HEK293 (cell line): ENCODE data around the gene TK1.

Source experiments
- CTCF ChIA-PET: fragments of 350-600 bp; formaldehyde crosslinking; extraction: SDS; loops from one replicate; lab custom pipeline; 2021; ENCODE audit warnings: antibody characterized with exemption; lab: Yijun Ruan, JAX
- POLR2A ChIA-PET: fragments of 300-600 bp; formaldehyde crosslinking; extraction: SDS; loops from one replicate; lab custom pipeline; 2020; ENCODE audit warnings: antibody characterized with exemption, inconsistent platforms; lab: Yijun Ruan, JAX
- H3K27ac ChIP-seq: fragments of 200-500 bp; sonication (Bioruptor generic); 2 replicates; pipeline ENCODE4 v1.5.1; 2014; ENCODE audit warnings: low read depth, low read length, control low read depth, inconsistent platforms; ENCODE audit errors: extremely low read depth
- H3K36me3 ChIP-seq, 2 experiments: fragments of 200-500 bp in 1 of 2; sonication (Bioruptor generic) in 1 of 2; 1 replicate in 1 of 2; 2 replicates in 1 of 2; pipeline ENCODE4 v1.5.1; 2014 to 2017; ENCODE audit warnings: inconsistent platforms in 2 of 2, low read length in 2 of 2; ENCODE audit not compliant: control insufficient read depth in 2 of 2, insufficient read depth in 1 of 2
- H3K4me1 ChIP-seq: fragments of 200-500 bp; sonication (Bioruptor generic); 2 replicates; pipeline ENCODE4 v1.5.1; 2014; ENCODE audit warnings: mild to moderate bottlenecking, low read length, inconsistent platforms; ENCODE audit not compliant: control insufficient read depth, insufficient read depth
- H3K4me3 ChIP-seq: 2 replicates; pipeline ENCODE4 v1.5.1; 2011; ENCODE audit warnings: low read depth, mild to moderate bottlenecking, control low read depth, low read length, moderate library complexity
- H3K9me3 ChIP-seq: fragments of 200-500 bp; sonication (Bioruptor generic); 2 replicates; pipeline ENCODE4 v1.5.1; 2014; ENCODE audit warnings: low read depth, low read length, inconsistent platforms; ENCODE audit not compliant: control insufficient read depth, insufficient read depth
- EGR2 ChIP-seq: fragments of 450-650 bp; formaldehyde crosslinking; IDR thresholded peaks from 2 replicates; pipeline ENCODE4 v1.5.1; 2016; ENCODE audit warnings: low read depth, missing biosample characterization, missing genetic modification characterization
- INSM2 ChIP-seq: fragments of 450-650 bp; formaldehyde crosslinking; IDR thresholded peaks from 2 replicates; pipeline ENCODE4 v1.5.1; 2016; ENCODE audit warnings: missing biosample characterization, missing genetic modification characterization
- KLF1 ChIP-seq: fragments of 450-650 bp; formaldehyde crosslinking; IDR thresholded peaks from 2 replicates; pipeline ENCODE4 v1.5.1; 2016; ENCODE audit warnings: missing biosample characterization, missing genetic modification characterization
- KLF9 ChIP-seq: fragments of 450-650 bp; formaldehyde crosslinking; IDR thresholded peaks from 2 replicates; pipeline ENCODE4 v1.5.1; 2016; ENCODE audit warnings: missing biosample characterization, missing genetic modification characterization, low read depth
- OSR2 ChIP-seq: fragments of 450-650 bp; formaldehyde crosslinking; IDR thresholded peaks from 2 replicates; pipeline ENCODE4 v1.5.1; 2016; ENCODE audit warnings: missing biosample characterization, missing genetic modification characterization
- SP7 ChIP-seq: fragments of 450-650 bp; formaldehyde crosslinking; IDR thresholded peaks from 2 replicates; pipeline ENCODE4 v1.5.1; 2016; ENCODE audit warnings: missing biosample characterization, missing genetic modification characterization
- ZIC2 ChIP-seq: fragments of 450-650 bp; formaldehyde crosslinking; IDR thresholded peaks from 2 replicates; pipeline ENCODE4 v1.5.1; 2016; ENCODE audit warnings: missing biosample characterization, missing genetic modification characterization
- ZNF16 ChIP-seq: fragments of 450-650 bp; formaldehyde crosslinking; IDR thresholded peaks from 2 replicates; pipeline ENCODE4 v1.5.1; 2016; ENCODE audit warnings: low read depth, missing biosample characterization, missing genetic modification characterization
- ZNF175 ChIP-seq: fragments of 450-650 bp; formaldehyde crosslinking; IDR thresholded peaks from 2 replicates; pipeline ENCODE4 v1.5.1; 2016; ENCODE audit warnings: missing biosample characterization, missing genetic modification characterization
- ZNF248 ChIP-seq: fragments of 450-650 bp; formaldehyde crosslinking; IDR thresholded peaks from 2 replicates; pipeline ENCODE4 v1.5.1; 2017; ENCODE audit warnings: missing biosample characterization, missing genetic modification characterization
- ZNF560 ChIP-seq: fragments of 450-650 bp; formaldehyde crosslinking; IDR thresholded peaks from 2 replicates; pipeline ENCODE4 v1.5.1; 2017; ENCODE audit warnings: missing biosample characterization, missing genetic modification characterization, borderline replicate concordance
- ZNF76 ChIP-seq: fragments of 450-650 bp; formaldehyde crosslinking; IDR thresholded peaks from 2 replicates; pipeline ENCODE4; 2016; ENCODE audit warnings: low read depth, missing biosample characterization, missing genetic modification characterization, borderline replicate concordance
- ZSCAN30 ChIP-seq: fragments of 450-650 bp; IDR thresholded peaks from 2 replicates; pipeline ENCODE4 v1.5.1; 2018; ENCODE audit warnings: missing biosample characterization, mild to moderate bottlenecking, missing genetic modification characterization, moderate library complexity
- TF ChIP-seq, protein P1 (sequence below): fragments of 450-650 bp; formaldehyde crosslinking; IDR thresholded peaks from 2 replicates; pipeline ENCODE4 v1.5.1; 2016; ENCODE audit warnings: missing biosample characterization, missing genetic modification characterization
- TF ChIP-seq, protein P2 (sequence below): fragments of 450-650 bp; formaldehyde crosslinking; IDR thresholded peaks from 2 replicates; pipeline ENCODE4 v1.5.1; 2016; ENCODE audit warnings: missing biosample characterization, missing genetic modification characterization
- TF ChIP-seq, protein P3 (sequence below): fragments of 450-650 bp; formaldehyde crosslinking; optimal IDR thresholded peaks from 2 replicates; pipeline ENCODE3; 2016; ENCODE audit warnings: missing biosample characterization, mild to moderate bottlenecking, missing genetic modification characterization
- TF ChIP-seq, protein P4 (sequence below): fragments of 450-650 bp; formaldehyde crosslinking; IDR thresholded peaks from 2 replicates; pipeline ENCODE4 v1.5.1; 2017; ENCODE audit warnings: missing biosample characterization, missing genetic modification characterization
- TF ChIP-seq, protein P5 (sequence below): sonication (generic); formaldehyde crosslinking; IDR thresholded peaks from 2 replicates; pipeline ENCODE4 v1.8.1; 2022; ENCODE audit warnings: mild to moderate bottlenecking, moderate library complexity, missing genetic modification reagents
- TF ChIP-seq, protein P6 (sequence below): fragments of 450-650 bp; formaldehyde crosslinking; IDR thresholded peaks from 2 replicates; pipeline ENCODE4 v1.5.1; 2017; ENCODE audit warnings: missing biosample characterization, missing genetic modification characterization

TK1 gene

DNA sequence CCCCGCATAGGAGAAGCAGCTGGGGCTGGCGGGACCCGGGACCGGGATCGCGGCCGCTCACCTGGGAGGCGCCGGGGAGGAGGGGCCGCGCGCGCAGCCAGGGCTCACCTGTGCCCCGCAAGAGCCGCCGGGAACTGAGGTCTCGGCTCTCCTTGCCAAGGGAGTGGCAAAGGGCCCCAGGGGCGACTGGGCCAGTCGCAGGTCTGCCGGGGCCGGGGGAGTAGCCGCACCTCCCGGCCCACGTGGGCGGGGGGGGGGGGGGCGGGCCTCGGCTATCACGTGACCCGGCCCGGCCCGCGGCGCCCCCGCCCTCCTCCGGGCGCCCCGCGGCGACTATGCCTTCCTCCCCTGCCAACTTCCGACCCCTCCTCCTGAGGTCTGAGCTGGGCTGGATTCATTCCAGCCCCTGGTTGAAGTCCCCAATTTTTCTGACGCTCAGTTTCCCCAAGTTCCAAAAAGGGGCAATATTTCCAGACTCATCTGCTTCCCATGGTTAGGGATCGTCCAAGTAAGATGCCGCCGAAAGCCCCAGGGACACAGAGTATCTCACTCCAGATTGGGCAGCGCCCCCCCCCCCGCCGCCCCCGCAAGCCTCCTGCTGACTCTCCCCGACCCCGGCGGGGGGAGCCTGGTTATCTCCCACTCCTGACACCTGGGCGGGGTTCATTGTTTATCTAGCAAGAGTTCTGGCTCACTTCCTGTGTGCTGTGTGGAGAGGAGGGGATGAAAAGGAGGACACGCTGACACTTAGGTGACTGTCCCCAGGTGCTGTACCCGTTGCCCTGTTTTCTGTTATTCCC lies 58.1 kb downstream of the TK1 start, which contains the start of gene TMC6 (continued):
- TF ChIP-seq, protein P1, sequence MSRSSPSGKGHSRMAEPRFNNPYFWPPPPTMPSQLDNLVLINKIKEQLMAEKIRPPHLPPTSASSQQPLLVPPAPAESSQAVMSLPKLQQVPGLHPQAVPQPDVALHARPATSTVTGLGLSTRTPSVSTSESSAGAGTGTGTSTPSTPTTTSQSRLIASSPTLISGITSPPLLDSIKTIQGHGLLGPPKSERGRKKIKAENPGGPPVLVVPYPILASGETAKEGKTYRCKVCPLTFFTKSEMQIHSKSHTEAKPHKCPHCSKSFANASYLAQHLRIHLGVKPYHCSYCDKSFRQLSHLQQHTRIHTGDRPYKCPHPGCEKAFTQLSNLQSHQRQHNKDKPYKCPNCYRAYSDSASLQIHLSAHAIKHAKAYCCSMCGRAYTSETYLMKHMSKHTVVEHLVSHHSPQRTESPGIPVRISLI, result no peak
- TF ChIP-seq EGR2 (tag by site-specific recombination) (peak; percentile 75), ZNF175 (no peak), ZNF16 (tag by site-specific recombination) (no peak), KLF9 (tag by site-specific recombination) (peak; percentile 34; the same call in 1 of the 2 replicates), SP7 (tag by site-specific recombination) (peak; percentile 24; the same call in 1 of the 2 replicates), ZNF76 (tag by site-specific recombination) (peak; percentile 43; the same call in 1 of the 2 replicates), INSM2 (tag by site-specific recombination) (no peak), ZIC2 (tag by site-specific recombination) (peak; percentile 49), ZSCAN30 (tag by site-specific recombination) (peak; percentile 20; the same call in 1 of the 2 replicates)
- TF ChIP-seq, protein P2, sequence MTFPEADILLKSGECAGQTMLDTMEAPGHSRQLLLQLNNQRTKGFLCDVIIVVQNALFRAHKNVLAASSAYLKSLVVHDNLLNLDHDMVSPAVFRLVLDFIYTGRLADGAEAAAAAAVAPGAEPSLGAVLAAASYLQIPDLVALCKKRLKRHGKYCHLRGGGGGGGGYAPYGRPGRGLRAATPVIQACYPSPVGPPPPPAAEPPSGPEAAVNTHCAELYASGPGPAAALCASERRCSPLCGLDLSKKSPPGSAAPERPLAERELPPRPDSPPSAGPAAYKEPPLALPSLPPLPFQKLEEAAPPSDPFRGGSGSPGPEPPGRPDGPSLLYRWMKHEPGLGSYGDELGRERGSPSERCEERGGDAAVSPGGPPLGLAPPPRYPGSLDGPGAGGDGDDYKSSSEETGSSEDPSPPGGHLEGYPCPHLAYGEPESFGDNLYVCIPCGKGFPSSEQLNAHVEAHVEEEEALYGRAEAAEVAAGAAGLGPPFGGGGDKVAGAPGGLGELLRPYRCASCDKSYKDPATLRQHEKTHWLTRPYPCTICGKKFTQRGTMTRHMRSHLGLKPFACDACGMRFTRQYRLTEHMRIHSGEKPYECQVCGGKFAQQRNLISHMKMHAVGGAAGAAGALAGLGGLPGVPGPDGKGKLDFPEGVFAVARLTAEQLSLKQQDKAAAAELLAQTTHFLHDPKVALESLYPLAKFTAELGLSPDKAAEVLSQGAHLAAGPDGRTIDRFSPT (tag by site-specific recombination), result peak; percentile 69; the same call in 1 of the 2 replicates
- TF ChIP-seq, protein P3, sequence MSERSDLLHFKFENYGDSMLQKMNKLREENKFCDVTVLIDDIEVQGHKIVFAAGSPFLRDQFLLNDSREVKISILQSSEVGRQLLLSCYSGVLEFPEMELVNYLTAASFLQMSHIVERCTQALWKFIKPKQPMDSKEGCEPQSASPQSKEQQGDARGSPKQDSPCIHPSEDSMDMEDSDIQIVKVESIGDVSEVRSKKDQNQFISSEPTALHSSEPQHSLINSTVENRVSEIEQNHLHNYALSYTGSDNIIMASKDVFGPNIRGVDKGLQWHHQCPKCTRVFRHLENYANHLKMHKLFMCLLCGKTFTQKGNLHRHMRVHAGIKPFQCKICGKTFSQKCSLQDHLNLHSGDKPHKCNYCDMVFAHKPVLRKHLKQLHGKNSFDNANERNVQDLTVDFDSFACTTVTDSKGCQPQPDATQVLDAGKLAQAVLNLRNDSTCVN (tag by site-specific recombination), result peak; percentile 56

GRCh38 chr17:78127888-78128550 lies 58.8 kb downstream of the TK1 start:
- CTCF ChIA-PET, result interaction anchor here (0.6 to 2.2 kb wide), 11 partner anchors 10 to 1447 kb away, joined by 3 to 13 read pairs (median 3); partner anchors contain the start of genes AFMID and TK1
- Histone ChIP-seq H3K27ac (peak overlapping the region; percentile 37; the same call in 1 of the 2 replicates), H3K4me1 (peaks cover 6% of the 10 kb centered on the region; the same call in 1 of the 2 replicates), H3K9me3 (no peaks in the 10 kb centered on the region), H3K36me3 (peaks cover 6 to 11% of the 10 kb centered on the region in 2 experiments; a peak in 2 of 3 replicates), H3K4me3 (peak overlapping the region; percentile 62)
- POLR2A ChIA-PET, result interaction anchor here (0.5 to 2.1 kb wide), 6 partner anchors 12 to 154 kb away, joined by 3 to 13 read pairs (median 4); no protein-coding TSS in a partner anchor
- TF ChIP-seq KLF1 (tag by site-specific recombination) (peak; percentile 96), ZNF248 (tag by site-specific recombination) (no peak), ZNF560 (no peak), OSR2 (tag by site-specific recombination) (no peak)
- TF ChIP-seq, protein P4, sequence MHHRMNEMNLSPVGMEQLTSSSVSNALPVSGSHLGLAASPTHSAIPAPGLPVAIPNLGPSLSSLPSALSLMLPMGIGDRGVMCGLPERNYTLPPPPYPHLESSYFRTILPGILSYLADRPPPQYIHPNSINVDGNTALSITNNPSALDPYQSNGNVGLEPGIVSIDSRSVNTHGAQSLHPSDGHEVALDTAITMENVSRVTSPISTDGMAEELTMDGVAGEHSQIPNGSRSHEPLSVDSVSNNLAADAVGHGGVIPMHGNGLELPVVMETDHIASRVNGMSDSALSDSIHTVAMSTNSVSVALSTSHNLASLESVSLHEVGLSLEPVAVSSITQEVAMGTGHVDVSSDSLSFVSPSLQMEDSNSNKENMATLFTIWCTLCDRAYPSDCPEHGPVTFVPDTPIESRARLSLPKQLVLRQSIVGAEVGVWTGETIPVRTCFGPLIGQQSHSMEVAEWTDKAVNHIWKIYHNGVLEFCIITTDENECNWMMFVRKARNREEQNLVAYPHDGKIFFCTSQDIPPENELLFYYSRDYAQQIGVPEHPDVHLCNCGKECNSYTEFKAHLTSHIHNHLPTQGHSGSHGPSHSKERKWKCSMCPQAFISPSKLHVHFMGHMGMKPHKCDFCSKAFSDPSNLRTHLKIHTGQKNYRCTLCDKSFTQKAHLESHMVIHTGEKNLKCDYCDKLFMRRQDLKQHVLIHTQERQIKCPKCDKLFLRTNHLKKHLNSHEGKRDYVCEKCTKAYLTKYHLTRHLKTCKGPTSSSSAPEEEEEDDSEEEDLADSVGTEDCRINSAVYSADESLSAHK (tag by site-specific recombination), result peak; percentile 100
- TF ChIP-seq, protein P5, sequence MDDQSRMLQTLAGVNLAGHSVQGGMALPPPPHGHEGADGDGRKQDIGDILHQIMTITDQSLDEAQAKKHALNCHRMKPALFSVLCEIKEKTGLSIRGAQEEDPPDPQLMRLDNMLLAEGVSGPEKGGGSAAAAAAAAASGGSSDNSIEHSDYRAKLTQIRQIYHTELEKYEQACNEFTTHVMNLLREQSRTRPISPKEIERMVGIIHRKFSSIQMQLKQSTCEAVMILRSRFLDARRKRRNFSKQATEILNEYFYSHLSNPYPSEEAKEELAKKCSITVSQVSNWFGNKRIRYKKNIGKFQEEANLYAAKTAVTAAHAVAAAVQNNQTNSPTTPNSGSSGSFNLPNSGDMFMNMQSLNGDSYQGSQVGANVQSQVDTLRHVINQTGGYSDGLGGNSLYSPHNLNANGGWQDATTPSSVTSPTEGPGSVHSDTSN (CRISPR knock-in tag), result peak; percentile 58; the same call in 1 of the 2 replicates
- TF ChIP-seq, protein P6, sequence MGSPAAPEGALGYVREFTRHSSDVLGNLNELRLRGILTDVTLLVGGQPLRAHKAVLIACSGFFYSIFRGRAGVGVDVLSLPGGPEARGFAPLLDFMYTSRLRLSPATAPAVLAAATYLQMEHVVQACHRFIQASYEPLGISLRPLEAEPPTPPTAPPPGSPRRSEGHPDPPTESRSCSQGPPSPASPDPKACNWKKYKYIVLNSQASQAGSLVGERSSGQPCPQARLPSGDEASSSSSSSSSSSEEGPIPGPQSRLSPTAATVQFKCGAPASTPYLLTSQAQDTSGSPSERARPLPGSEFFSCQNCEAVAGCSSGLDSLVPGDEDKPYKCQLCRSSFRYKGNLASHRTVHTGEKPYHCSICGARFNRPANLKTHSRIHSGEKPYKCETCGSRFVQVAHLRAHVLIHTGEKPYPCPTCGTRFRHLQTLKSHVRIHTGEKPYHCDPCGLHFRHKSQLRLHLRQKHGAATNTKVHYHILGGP (tag by site-specific recombination), result no peak
